ENCODE data around the gene LRATD1.

- TF ChIP-seq CTCF (conservative IDR thresholded peaks at IDR 0.05; ENCODE audit: low read depth, low read length): no peak
- TF ChIP-seq EZH2 (IDR thresholded peaks at IDR 0.05; ENCODE audit: borderline replicate concordance, low read depth, low read length, poor library complexity, severe bottlenecking): peak; percentile 9
Measured at GRCh38 chr2:14633461-14634181, 1.1 kb downstream of the LRATD1 start.

All from A673 (cell line).